Suppressor macrophage (primary cell): Measurements from ENCODE around the gene ZNF512.
"Not testable (repeated sequence)": the region's sequence is repeated elsewhere in the genome, so short reads cannot be mapped to it uniquely, and the experiment has no call there.

ENCODE experiments used
- DNase-seq, 4 experiments: peaks; one replicate each; pipeline ENCODE4 v3.0.0-alpha.2; 2020 to 2022

The ZNF512 gene

GRCh38 chr2:27583390-27583915 lies 611 bp downstream of the ZNF512 start:
- peak; percentile 17 to 53 (median 48) for DNase-seq

DNA sequence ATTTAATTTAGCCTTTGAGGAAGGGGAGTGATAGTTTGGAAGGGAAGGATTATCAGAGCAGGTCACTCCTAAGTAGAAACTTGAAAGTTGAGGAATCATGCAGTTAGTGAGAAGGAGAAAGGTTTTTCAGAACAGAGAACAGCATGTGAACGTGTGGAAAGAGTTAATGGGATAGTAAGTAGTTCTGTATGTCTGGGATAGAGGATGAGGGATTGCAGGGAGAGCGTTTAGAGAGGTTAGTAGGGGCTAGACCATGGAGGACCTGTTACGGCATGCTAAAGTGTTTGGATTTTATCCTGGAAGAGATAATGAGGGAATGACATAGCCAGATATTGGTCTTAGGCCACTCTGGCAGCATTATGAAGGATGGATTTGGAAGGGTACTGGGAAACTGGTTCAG lies 1.8 kb downstream of the ZNF512 start:
- no peak for DNase-seq

GRCh38 chr2:27587025-27587424 lies 4.2 kb downstream of the ZNF512 start:
- no peak for DNase-seq

DNA sequence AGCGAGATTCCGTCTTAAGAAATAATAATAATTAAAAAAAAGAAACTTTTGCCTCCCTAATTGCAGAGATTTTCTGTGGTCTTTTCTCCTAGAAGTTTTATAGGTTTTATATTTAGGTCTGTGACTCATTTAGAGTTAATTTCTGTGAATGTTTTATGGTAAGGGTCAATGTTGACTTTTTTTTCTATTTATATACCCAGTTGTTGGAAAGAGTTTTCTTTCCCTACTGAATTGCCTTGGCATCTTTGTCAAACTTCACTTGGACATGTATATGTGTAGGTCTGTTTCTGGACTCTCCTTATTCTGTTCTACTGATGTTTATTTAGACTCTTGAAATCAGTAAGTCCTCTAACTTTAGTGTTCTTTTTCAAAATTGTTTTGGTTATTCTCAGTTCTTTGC lies 5.5 kb downstream of the ZNF512 start:
- DNase-seq = no peak

GRCh38 chr2:27591745-27592144 lies 8.9 kb downstream of the ZNF512 start:
- DNase-seq = no peak

DNA sequence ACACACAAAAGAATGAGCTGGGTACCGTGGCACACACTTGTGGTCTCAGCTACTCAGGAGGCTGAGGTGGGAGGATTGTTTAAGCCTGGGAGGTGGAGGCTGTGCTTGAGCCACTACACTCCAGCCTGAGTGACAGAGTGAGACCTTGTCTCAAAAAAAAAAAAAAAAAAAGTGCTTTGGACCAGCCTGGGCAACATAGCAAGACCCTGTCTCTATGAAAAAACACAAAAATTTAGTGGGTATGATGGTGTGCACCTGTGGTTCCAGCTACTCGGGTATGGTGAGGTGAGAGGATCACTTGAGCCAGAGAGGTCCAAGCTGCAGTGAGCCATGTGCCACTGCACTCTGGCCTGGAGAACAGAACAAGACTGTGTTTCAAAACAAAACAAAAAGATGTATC lies 10.4 kb downstream of the ZNF512 start:
- DNase-seq = no peak

DNA sequence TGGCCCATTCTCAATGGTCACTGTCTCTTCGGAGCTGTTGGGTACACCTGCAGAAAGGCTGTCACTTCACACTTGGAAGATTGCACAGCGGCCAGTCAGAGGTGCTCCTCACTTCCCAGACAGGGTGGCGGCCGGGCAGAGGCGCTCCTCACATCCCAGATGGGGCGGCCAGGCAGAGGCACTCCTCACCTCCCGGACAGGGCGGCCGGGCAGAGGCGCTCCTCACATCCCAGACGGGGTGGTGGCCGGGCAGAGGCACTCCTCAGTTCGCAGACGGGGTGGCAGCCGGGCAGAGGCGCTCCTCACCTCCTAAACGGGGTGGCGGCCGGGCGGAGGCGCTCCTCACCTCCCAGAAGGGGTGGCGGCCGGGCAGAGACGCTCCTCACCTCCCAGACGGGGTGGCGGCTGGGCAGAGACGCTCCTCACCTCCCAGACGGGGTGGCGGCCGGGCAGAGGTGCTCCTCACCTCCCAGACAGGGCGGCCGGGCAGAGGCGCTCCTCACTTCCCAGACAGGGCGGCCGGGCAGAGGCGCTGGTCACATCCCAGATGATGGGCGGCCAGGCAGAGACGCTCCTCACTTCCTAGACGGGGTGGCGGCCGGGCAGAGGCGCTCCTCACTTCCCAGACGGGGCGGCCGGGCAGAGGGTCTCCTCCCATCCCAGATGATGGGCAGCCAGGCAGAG lies 11.3 kb downstream of the ZNF512 start:
- not testable (repeated sequence) for DNase-seq

DNA sequence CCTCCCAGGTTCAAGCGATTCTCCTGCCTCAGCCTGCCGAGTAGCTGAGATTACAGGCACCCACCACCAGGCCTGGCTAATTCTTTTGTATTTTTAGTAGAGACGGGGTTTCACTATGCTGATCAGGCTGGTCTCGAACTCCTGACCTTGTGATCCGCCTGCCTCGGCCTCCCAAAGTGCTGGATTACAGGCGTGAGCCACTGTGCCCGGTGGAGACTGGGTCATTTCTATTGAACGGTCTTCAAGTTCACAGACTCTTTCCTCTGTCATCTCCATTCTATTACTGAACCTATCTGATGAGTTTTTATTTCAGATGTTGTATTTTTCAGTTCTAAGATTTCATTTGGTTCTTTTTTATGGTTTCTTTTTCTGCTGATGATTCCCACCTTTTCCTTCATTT lies 12.6 kb downstream of the ZNF512 start:
- not testable (repeated sequence) for DNase-seq

GRCh38 chr2:27596627-27597026 lies 13.8 kb downstream of the ZNF512 start:
- peak in 1 of 4 experiments; percentile 28 for DNase-seq

DNA sequence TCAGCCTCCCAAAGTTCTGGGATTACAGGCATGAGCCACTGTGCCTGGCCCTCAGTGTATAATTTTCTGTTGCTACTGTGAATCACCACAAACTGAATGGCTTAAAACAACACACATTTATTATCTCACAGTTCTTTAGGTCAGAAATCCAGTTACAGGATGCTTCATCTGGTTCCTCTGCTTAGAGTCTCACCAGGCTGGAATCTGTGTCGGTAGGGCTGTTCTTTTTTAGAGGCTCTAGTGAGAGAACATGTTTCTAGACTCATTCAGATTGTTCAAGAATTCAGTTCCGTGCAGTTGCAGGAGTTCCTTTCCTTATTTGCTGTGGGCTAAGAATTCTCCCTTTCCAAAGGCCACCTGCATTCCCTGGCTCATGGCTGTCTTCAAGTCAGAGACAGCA lies 23.8 kb downstream of the ZNF512 start:
- DNase-seq = no peak

- DNase-seq = no peak
Observed at GRCh38 chr2:27613985-27614384, 31.1 kb downstream of the ZNF512 start.

DNA sequence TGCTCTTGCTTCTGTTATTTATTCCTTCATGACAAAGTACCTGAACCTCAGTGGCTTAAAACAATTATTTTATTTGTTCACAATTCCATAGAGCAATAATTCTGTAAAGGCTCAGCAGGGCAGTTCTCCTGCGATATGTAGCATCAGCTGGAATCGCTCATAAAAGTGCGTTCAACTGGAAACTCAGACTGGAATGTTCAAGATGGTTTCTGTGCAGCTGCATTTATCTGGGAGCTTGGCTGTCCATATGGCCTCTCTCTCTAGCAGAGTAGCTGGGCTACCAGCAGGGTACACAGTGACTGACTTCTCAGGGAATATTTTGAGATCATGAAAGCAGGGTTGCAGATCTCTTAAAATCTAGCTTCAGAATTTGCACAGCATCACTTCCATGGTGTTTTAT lies 32.5 kb downstream of the ZNF512 start:
- DNase-seq = no peak

DNA sequence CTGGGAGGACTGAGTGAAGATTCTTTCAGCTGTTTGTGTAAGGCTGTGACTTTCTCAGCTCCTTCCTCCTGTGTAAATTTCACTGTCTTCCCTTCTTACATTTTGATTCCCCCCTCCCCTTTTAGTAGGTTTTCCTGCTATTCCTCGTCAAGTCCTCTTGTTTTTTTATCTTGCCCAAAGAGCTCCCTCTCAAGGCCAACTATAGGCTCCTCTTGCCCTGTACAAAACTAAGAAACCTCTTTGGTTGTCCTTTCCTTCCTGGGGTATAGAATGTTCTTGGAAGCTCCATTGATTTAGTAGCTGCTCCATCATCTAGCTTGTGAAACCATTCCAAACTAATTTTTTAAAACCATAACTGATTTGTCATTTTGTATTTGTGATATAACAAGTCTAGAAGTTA lies 38.7 kb downstream of the ZNF512 start:
- DNase-seq = no peak

DNA sequence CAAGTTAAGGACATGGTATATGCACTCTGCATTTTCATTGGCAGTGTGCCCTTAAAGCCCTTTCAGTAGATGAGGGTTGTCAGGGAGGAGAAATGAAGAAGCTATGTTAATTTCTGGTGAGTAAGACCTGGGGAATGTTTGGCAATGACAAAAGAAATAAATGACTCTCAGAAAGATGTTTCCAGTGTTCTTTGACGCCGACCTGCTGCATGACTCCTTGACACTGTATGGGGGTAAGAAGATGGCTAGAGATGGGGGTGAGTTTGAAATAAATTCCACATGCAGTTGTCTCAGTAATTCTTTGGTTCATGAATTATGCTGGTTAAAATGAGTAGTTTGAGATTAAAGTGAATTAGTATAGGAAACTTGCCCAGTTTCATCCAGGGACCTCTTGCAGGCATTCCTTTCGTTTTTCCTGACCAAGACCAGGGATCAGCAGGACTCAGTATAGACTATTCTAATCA lies 40.1 kb downstream of the ZNF512 start:
- no peak for DNase-seq

DNA sequence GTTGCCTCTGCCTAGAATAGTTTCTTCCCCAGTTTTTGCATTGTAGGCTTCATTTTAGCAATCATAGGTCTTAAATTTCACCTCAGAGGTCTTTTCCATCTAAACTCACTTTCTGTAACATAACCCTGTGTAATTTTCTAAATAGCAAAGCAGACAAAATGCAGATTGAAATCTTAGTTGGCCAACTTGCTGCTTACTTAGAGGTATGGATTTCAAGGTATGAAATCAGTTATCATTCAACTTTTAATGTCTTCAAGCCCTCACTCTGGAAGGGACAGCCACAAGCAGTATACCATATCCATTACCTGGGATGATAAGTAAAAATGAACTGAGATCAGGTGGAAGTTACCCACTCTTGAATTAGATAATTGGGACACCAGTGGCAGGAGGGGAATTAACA lies 42.1 kb downstream of the ZNF512 start:
- DNase-seq = no peak

DNA sequence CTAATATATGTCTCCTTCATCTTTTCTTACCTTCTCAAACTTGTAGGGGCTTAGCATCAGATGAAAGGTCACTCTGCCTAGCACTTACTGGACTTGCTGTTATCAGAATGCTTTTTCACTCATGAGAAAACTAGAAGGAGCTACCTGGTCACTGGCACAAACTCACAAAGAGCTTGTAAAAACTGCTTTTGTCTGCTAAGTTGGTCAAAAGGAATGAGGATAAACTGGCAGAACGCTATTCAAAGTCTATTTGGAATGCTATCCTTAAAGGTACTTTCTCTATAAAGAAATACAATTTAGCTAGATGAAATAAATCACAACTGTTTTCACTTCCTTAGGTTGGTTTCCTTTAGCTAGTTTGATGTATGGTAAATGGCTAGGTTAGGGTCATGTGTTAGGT lies 43.5 kb downstream of the ZNF512 start:
- DNase-seq = not testable (repeated sequence)

- peak; percentile 40 to 60 (median 50) for DNase-seq
Observed at GRCh38 chr2:27626921-27627320, 44.1 kb downstream of the ZNF512 start.

GRCh38 chr2:27627963-27628766 lies 45.3 kb downstream of the ZNF512 start:
- DNase-seq = peak; percentile 50 to 82 (median 54)

- DNase-seq = peak; percentile 96 to 98 (median 97)
Observed at GRCh38 chr2:27628767-27629709, 46.2 kb downstream of the ZNF512 start, which contains the start of the genes CCDC121 and GPN1. Gene CCDC121 (minus strand): TSS chr2:27629012. CDS start chr2:27627799, 1,213 bp downstream. Gene GPN1 (plus strand): TSS chr2:27629050. CDS start chr2:27629059, 9 bp downstream.

- DNase-seq = not testable (repeated sequence)
Observed at GRCh38 chr2:27630257-27630656, 47.4 kb downstream of the ZNF512 start.

GRCh38 chr2:27634291-27634690 lies 51.4 kb downstream of the ZNF512 start:
- DNase-seq = no peak

DNA sequence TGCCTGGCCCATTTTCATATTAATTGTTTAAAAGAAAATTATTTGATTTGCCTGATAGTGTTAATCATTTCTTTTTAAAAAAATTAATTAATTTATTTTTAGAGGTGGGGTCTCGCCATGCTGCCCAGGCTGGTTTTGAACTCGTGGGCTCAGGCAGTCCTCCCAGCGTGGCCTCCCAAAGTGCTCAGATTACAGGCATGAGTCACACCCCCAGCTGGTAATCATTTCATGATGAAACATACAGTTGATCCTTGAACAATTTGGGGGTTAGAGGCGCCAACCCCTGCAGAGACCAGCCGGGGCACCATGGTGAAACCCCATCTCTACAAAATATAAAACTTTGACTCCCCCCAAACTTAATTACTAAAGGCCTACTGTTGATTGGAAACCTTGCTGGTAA lies 53.9 kb downstream of the ZNF512 start:
- DNase-seq = no peak
